Measurements from ENCODE around the gene DAAM2.

GRCh38 chr6:39839445-39839844, 47.3 kb downstream of the DAAM2 start:
- TF ChIP-seq CTCF (conservative IDR thresholded peaks at IDR 0.05; ENCODE audit: low read depth, low read length) (no peak), EZH2 (IDR thresholded peaks at IDR 0.05; ENCODE audit: borderline replicate concordance, low read depth, low read length, poor library complexity, severe bottlenecking) (no peak)

Data from A673 (cell line).